ENCODE data around the gene KRTAP10-11. TPM values are rescaled to one million over a fixed set of nuclear protein-coding genes. Genes with fewer than 3 reads are reported as not detected.

KRTAP10-11 gene
- total RNA-seq, 4 donors from 2014 or later = not detected

DNA sequence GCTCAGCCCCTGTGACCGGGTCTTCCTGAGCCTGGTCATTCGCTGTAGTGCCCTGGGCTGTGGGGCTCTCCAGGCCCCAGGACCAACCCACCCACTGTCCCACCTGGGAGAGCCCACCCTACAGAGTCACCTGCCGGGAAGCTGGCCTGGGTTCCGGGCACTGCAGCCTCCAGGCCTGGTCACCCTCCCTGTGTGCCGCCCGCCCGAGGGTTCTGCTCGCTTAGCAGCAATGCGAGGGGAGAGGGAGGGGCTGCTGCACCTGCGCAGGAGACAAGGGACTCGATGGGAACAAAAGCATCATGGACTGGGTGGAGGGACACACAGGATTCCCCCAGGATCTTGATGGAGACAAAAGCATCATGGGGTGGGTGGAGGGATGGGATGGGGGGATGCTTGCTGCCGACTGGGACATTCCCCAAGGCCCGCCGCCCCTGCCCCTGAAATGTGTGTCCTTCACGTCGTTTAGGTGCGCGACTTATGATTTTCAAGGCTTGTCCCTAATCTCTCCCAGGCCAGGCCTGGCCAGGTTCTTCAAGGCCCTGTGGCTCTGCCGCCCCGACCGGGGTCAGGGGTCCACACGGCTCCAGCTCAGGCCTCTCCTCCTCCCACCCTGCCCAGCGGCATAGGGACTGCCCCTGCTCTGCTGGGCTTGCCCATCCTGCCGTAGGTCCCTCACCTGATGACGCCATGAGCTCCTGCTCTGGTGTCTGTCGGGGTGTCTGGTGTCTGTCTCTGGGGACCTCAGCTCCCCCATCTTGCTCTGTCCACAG lies 32.6 kb upstream of the KRTAP10-11 start:
- 85 to 86% methylated on average over 25 to 26 of the region's 26 CpGs for WGBS, 2 donors

GRCh38 chr21:44614161-44614631 lies 32.0 kb upstream of the KRTAP10-11 start:
- no peak overlapping the region for H3K4me3 ChIP-seq
- no peaks in the 10 kb centered on the region for H3K27me3 ChIP-seq
- TF ChIP-seq EP300 (IDR thresholded peaks at IDR 0.05) (no peak), POLR2A (IDR thresholded peaks at IDR 0.05) (no peak)
- TF ChIP-seq, protein P1, sequence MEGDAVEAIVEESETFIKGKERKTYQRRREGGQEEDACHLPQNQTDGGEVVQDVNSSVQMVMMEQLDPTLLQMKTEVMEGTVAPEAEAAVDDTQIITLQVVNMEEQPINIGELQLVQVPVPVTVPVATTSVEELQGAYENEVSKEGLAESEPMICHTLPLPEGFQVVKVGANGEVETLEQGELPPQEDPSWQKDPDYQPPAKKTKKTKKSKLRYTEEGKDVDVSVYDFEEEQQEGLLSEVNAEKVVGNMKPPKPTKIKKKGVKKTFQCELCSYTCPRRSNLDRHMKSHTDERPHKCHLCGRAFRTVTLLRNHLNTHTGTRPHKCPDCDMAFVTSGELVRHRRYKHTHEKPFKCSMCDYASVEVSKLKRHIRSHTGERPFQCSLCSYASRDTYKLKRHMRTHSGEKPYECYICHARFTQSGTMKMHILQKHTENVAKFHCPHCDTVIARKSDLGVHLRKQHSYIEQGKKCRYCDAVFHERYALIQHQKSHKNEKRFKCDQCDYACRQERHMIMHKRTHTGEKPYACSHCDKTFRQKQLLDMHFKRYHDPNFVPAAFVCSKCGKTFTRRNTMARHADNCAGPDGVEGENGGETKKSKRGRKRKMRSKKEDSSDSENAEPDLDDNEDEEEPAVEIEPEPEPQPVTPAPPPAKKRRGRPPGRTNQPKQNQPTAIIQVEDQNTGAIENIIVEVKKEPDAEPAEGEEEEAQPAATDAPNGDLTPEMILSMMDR (IDR thresholded peaks at IDR 0.05) = no peak
- DNase-seq (ENCODE audit: low spot score in 2 of 2) = no peak
- peaks cover 0 to 36% (median 0%) of the 10 kb centered on the region in 4 donors for H3K9me3 ChIP-seq
- no peak overlapping the region for H3K27ac ChIP-seq
- no peaks in the 10 kb centered on the region for H3K36me3 ChIP-seq
- 67 to 78% methylated on average over 19 to 20 of the region's 20 CpGs for WGBS, 2 donors
- no peaks in the 10 kb centered on the region for H3K4me1 ChIP-seq

More for the DNA sequence above, 32.6 kb upstream of the KRTAP10-11 start:
- no peaks in the 10 kb centered on the region for H3K4me1 ChIP-seq
- TF ChIP-seq POLR2A (IDR thresholded peaks at IDR 0.05) (no peak), EP300 (IDR thresholded peaks at IDR 0.05) (no peak)
- TF ChIP-seq, protein P1 (IDR thresholded peaks at IDR 0.05) = no peak
- no peak for DNase-seq (ENCODE audit: low spot score in 2 of 2)
- no peaks in the 10 kb centered on the region for H3K27me3 ChIP-seq
- H3K27ac ChIP-seq = no peak overlapping the region
- H3K36me3 ChIP-seq = no peaks in the 10 kb centered on the region
- H3K9me3 ChIP-seq = peaks cover 0 to 40% (median 0%) of the 10 kb centered on the region in 4 donors
- no peak overlapping the region for H3K4me3 ChIP-seq

DNA sequence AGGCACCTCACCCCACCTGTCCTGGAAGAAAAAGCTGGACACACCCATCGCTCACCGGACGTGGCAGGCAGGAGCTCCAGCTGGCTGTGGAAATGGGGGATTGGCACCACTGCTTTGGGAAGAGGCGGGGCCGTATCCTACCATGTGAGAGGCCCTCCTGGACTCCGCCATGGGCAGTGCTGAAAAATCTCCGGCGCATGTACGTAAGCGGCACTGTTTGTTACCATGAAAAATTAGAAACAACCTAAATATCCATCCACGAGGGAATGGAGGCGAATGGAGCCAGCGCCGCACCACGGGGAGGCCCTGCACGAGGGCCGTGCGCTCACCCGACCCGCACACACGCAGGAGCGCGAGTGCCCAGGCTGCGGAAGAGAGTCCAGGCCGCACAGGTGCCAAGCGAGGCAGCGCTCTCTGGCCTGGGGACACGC lies 31.2 kb upstream of the KRTAP10-11 start:
- no peak overlapping the region for H3K4me3 ChIP-seq

GRCh38 chr21:44615466-44615865 lies 30.7 kb upstream of the KRTAP10-11 start:
- Histone ChIP-seq H3K36me3 (no peaks in the 10 kb centered on the region), H3K4me3 (no peak overlapping the region), H3K9me3 (peaks cover 0 to 32% (median 2%) of the 10 kb centered on the region in 4 donors), H3K4me1 (no peaks in the 10 kb centered on the region), H3K27ac (no peak overlapping the region), H3K27me3 (no peaks in the 10 kb centered on the region)
- DNase-seq (ENCODE audit: low spot score in 2 of 2) = no peak
- 77 to 78% methylated on average over 8 of the region's 8 CpGs for WGBS, 2 donors
- no peak for TF ChIP-seq POLR2A (IDR thresholded peaks at IDR 0.05)
- no peak for TF ChIP-seq EP300 (IDR thresholded peaks at IDR 0.05)
- TF ChIP-seq, protein P1 (IDR thresholded peaks at IDR 0.05) = no peak

More for the DNA sequence above, 31.2 kb upstream of the KRTAP10-11 start:
- Histone ChIP-seq H3K4me1 (no peaks in the 10 kb centered on the region), H3K27me3 (no peaks in the 10 kb centered on the region), H3K27ac (no peak overlapping the region), H3K9me3 (peaks cover 0 to 32% (median 1%) of the 10 kb centered on the region in 4 donors), H3K36me3 (no peaks in the 10 kb centered on the region)
- WGBS, 2 donors = 89 to 92% methylated on average over 28 of the region's 28 CpGs
- TF ChIP-seq POLR2A (IDR thresholded peaks at IDR 0.05) (no peak), EP300 (IDR thresholded peaks at IDR 0.05) (no peak)
- TF ChIP-seq, protein P1 (IDR thresholded peaks at IDR 0.05) = no peak
- no peak for DNase-seq (ENCODE audit: low spot score in 2 of 2)

DNA sequence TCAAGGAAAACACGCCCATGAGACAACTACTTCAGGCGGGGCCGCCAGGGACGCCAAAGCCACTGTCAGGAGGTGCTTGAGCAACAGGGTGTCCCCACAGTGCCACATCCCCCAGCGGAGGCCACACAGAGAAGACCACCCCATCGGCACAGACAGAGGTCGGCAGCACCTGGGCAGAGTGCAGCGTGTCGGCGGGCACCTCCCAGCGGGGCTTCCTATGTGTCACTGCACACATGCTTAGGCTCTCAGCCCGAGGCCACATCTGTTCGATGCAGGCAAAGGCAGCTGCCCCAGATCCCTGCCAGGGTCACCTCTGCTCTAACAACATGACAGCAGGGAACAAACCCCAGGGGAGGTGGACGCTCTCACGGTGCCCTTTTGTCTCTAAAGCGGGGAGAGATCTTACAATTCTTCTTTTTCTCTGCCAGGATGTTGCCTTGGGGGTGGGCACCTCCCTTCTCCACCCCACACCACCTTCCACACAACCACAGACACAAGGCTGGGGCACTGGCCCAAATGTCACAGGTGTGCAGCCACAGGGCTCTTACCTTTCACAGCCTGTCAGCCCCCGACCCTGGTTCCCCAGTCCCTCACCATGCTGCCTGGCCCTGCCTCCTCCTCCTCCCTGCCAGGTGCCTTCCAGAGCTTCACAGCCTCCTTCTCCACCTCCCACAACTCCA lies 30.2 kb upstream of the KRTAP10-11 start:
- 67 to 72% methylated on average over 9 to 17 of the region's 17 CpGs for WGBS, 2 donors
- Histone ChIP-seq H3K4me1 (no peaks in the 10 kb centered on the region), H3K36me3 (no peaks in the 10 kb centered on the region), H3K27ac (no peak overlapping the region), H3K4me3 (no peak overlapping the region), H3K27me3 (no peaks in the 10 kb centered on the region), H3K9me3 (peaks cover 0 to 26% (median 2%) of the 10 kb centered on the region in 4 donors)
- DNase-seq (ENCODE audit: low spot score in 2 of 2) = no peak
- no peak for TF ChIP-seq EP300 (IDR thresholded peaks at IDR 0.05)
- no peak for TF ChIP-seq POLR2A (IDR thresholded peaks at IDR 0.05)
- TF ChIP-seq, protein P1 (IDR thresholded peaks at IDR 0.05) = no peak

All from tibial nerve (tissue), 4 donors.